ENCODE measurements around the gene RPL15. TPM values are rescaled to one million over a fixed set of nuclear protein-coding genes. Genes with fewer than 3 reads are reported as not detected.

RPL15 gene
- total RNA-seq, 1 donor from 2014 or later: 5,928 TPM

DNA sequence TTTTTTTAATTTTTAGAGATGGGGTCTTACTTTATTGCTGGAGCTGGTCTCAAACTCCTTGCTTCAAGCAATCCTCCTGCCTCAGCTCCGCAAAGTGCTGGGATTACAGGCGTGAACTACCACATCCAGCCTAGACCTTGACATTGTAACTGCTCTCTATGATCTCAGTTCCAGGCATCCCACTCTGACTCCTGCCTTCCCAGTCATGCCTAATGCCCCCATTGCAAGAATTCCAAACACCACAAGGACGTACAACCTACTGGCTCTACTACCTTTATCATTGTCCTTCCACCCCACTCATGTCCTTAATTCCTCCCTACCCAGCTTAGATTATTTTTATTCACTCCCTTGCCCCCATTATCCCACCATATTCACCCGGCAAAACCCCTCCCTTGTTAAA, 21.8 kb upstream of the RPL15 start:
- no peaks in the 10 kb centered on the region for H3K9me3 ChIP-seq (ENCODE audit: low read depth)
- H3K9me3 Mint-ChIP-seq: peaks cover 14% of the 10 kb centered on the region
- peaks cover 40% of the 10 kb centered on the region for H3K36me3 ChIP-seq
- H3K79me2 ChIP-seq (ENCODE audit: low read depth): peaks cover 18% of the 10 kb centered on the region
- H3K36me3 Mint-ChIP-seq: peaks cover 57% of the 10 kb centered on the region
- H2AFZ ChIP-seq (replicated peaks): no peak overlapping the region
- H3K27me3 Mint-ChIP-seq (ENCODE audit: insufficient read depth, low read depth): peaks cover 4% of the 10 kb centered on the region
- no peak for DNase-seq (ENCODE audit: low spot score)
- peaks cover 15% of the 10 kb centered on the region for H4K20me1 ChIP-seq (ENCODE audit: low read depth)
- no peak overlapping the region for H3K4me2 ChIP-seq
- H3K4me1 Mint-ChIP-seq: peaks cover 4% of the 10 kb centered on the region
- TF ChIP-seq, protein P1, sequence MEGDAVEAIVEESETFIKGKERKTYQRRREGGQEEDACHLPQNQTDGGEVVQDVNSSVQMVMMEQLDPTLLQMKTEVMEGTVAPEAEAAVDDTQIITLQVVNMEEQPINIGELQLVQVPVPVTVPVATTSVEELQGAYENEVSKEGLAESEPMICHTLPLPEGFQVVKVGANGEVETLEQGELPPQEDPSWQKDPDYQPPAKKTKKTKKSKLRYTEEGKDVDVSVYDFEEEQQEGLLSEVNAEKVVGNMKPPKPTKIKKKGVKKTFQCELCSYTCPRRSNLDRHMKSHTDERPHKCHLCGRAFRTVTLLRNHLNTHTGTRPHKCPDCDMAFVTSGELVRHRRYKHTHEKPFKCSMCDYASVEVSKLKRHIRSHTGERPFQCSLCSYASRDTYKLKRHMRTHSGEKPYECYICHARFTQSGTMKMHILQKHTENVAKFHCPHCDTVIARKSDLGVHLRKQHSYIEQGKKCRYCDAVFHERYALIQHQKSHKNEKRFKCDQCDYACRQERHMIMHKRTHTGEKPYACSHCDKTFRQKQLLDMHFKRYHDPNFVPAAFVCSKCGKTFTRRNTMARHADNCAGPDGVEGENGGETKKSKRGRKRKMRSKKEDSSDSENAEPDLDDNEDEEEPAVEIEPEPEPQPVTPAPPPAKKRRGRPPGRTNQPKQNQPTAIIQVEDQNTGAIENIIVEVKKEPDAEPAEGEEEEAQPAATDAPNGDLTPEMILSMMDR (IDR thresholded peaks at IDR 0.05): no peak
- TF ChIP-seq EZH2phosphoT487 (IDR thresholded peaks at IDR 0.05) (no peak), EZH2 (IDR thresholded peaks at IDR 0.05) (no peak)
- no peaks in the 10 kb centered on the region for H3K27me3 ChIP-seq
- H3K4me3 ChIP-seq: no peak overlapping the region
- H3K9ac ChIP-seq: no peak overlapping the region
- H3K4me3 Mint-ChIP-seq: no peak overlapping the region
- no peaks in the 10 kb centered on the region for H3K4me1 ChIP-seq
- H3K27ac ChIP-seq: no peak overlapping the region
- H3F3A ChIP-seq (ENCODE audit: low read depth): no peaks in the 10 kb centered on the region
- no peak overlapping the region for H3K27ac Mint-ChIP-seq

DNA sequence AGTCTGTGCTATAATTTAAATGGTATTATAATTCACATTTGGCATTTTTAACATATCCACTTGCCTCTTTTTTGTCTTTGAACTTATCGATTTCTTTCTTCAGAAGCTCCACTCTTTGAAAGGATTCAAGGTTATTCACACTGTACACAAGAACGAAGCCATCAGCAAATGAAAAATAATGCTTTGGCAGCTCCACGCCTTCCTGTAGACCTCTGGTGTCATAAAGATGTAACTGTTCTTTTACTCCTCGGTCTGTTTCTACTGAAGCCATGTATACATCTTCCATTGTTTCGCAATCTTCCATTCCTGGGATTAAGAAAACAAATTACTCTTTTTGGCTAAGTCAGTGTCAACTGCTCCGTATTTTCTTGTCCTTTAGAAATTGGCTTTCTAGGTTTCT, 16.2 kb upstream of the RPL15 start:
- no peak overlapping the region for H3K4me3 ChIP-seq
- DNase-seq (ENCODE audit: low spot score): no peak
- no peaks in the 10 kb centered on the region for H3K4me1 Mint-ChIP-seq
- H2AFZ ChIP-seq (replicated peaks): no peak overlapping the region
- H3K27ac Mint-ChIP-seq: no peak overlapping the region
- peaks cover 69% of the 10 kb centered on the region for H3K36me3 Mint-ChIP-seq
- H3K27ac ChIP-seq: no peak overlapping the region
- no peaks in the 10 kb centered on the region for H3F3A ChIP-seq (ENCODE audit: low read depth)
- H3K4me2 ChIP-seq: no peak overlapping the region
- no peaks in the 10 kb centered on the region for H3K79me2 ChIP-seq (ENCODE audit: low read depth)
- H3K4me1 ChIP-seq: no peaks in the 10 kb centered on the region
- H3K36me3 ChIP-seq: peaks cover 26% of the 10 kb centered on the region
- H3K9ac ChIP-seq: no peak overlapping the region
- H3K27me3 Mint-ChIP-seq (ENCODE audit: insufficient read depth, low read depth): peaks cover 4% of the 10 kb centered on the region
- H3K4me3 Mint-ChIP-seq: no peak overlapping the region
- TF ChIP-seq EZH2 (IDR thresholded peaks at IDR 0.05): no peak
- no peak for TF ChIP-seq EZH2phosphoT487 (IDR thresholded peaks at IDR 0.05)
- TF ChIP-seq, protein P1 (IDR thresholded peaks at IDR 0.05): no peak
- peaks cover 16% of the 10 kb centered on the region for H3K9me3 Mint-ChIP-seq
- H4K20me1 ChIP-seq (ENCODE audit: low read depth): no peaks in the 10 kb centered on the region
- no peaks in the 10 kb centered on the region for H3K27me3 ChIP-seq
- no peaks in the 10 kb centered on the region for H3K9me3 ChIP-seq (ENCODE audit: low read depth)

DNA sequence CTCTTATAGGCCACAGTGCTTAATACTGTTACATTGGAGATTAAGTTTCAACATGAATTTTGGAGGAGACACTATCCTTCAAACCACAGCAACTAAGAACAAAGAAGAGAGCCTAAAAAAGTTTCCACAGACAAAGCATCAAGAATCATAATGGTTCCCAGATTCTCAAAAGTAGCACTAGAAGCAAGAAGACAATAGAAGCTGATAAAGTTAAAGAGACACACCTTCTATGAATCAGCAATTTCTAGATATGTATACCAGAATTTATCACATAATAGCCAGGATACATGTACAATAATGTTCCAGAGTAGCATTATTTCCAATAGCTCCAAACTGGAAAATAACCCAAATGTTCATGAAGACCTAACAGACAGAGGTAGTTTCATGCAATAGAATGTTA, 12.4 kb upstream of the RPL15 start:
- Histone ChIP-seq H3K9me3 (ENCODE audit: low read depth) (no peaks in the 10 kb centered on the region), H3K36me3 (peaks cover 9% of the 10 kb centered on the region), H3K4me2 (no peak overlapping the region), H2AFZ (replicated peaks) (no peak overlapping the region), H3K79me2 (ENCODE audit: low read depth) (no peaks in the 10 kb centered on the region), H3K4me3 (no peak overlapping the region), H3K27ac (no peak overlapping the region), H3K27me3 (no peaks in the 10 kb centered on the region), H3K9ac (no peak overlapping the region), H3K4me1 (no peaks in the 10 kb centered on the region), H3F3A (ENCODE audit: low read depth) (no peaks in the 10 kb centered on the region), H4K20me1 (ENCODE audit: low read depth) (no peaks in the 10 kb centered on the region)
- Mint-ChIP-seq H3K4me3 (no peak overlapping the region), H3K4me1 (no peaks in the 10 kb centered on the region), H3K27ac (no peak overlapping the region), H3K9me3 (peaks cover 3% of the 10 kb centered on the region), H3K27me3 (ENCODE audit: insufficient read depth, low read depth) (no peaks in the 10 kb centered on the region), H3K36me3 (peaks cover 51% of the 10 kb centered on the region)
- TF ChIP-seq, protein P1 (IDR thresholded peaks at IDR 0.05): no peak
- no peak for TF ChIP-seq EZH2 (IDR thresholded peaks at IDR 0.05)
- TF ChIP-seq EZH2phosphoT487 (IDR thresholded peaks at IDR 0.05): no peak
- no peak for DNase-seq (ENCODE audit: low spot score)
